PFSK-1 (cell line): ENCODE data around the gene FRK.

Experiments
- FOXP2 ChIP-seq: optimal IDR thresholded peaks from 2 replicates; pipeline ENCODE3; 2011; ENCODE audit warnings: borderline replicate concordance, control low read depth, inconsistent platforms; ENCODE audit not compliant: insufficient read depth; ENCODE audit errors: extremely low read length, extremely low read depth
- POLR2AphosphoS5 ChIP-seq: IDR thresholded peaks from 2 replicates; pipeline ENCODE4 v1.6.1; 2012; ENCODE audit warnings: low read depth, mild to moderate bottlenecking, control low read depth, low read length, moderate library complexity
- REST ChIP-seq, 2 experiments: IDR thresholded peaks; 2 replicates each; pipeline versions ENCODE4 v1.6.1 to v1.8.0; 2011 to 2012; ENCODE audit warnings: low read depth in 2 of 2, low read length in 2 of 2, control low read depth in 1 of 2, inconsistent platforms in 1 of 2, mild to moderate bottlenecking in 1 of 2, moderate library complexity in 1 of 2; ENCODE audit not compliant: insufficient read depth in 1 of 2
- SIN3A ChIP-seq: IDR thresholded peaks from 2 replicates; pipeline ENCODE4 v1.6.1; 2012; ENCODE audit warnings: mild to moderate bottlenecking, low read length, moderate library complexity, borderline replicate concordance; ENCODE audit not compliant: insufficient read depth
- TAF1 ChIP-seq: IDR thresholded peaks from 2 replicates; pipeline ENCODE4 v1.6.1; 2012; ENCODE audit warnings: low read length, control low read depth, borderline replicate concordance; ENCODE audit not compliant: insufficient read depth

Gene FRK

DNA sequence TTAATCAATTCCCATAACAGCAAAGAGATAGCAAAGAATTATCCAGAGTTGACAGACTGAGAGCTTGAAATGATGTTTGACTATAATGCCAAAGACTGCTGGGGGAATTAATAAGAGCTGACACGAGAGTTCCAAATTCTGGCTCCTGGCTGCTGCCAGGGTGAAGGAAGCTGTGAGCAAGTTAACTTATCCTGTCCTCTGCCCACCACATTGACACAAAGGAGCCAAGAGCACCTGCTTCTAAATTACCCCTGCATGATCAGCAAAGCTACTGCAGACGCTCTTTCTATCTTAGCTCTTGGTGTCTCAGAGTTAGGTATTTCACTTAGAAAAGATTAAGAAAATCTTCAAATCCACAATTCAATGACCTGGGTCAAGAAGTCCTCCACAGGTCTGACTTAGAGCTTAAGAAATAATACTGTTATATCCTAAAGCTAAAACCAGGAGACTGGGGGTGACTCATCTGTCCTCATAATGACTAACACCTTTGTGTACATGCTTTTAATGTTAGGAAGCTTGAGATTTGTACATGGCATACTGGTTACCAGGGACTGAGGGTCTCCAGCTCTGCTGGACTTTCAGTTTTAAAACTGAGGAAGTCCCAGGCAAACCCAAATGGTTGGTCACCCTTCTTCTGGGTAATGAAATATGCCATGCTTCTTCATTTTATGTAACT lies 13.2 kb upstream of the FRK start:
- no peak for TF ChIP-seq FOXP2
- TF ChIP-seq REST (IDR thresholded peaks at IDR 0.05; ENCODE audit: insufficient read depth in 1 of 2, low read depth in 2 of 2, low read length in 2 of 2): no peak
- no peak for TF ChIP-seq POLR2AphosphoS5
- TF ChIP-seq SIN3A: no peak
- TF ChIP-seq TAF1: no peak

DNA sequence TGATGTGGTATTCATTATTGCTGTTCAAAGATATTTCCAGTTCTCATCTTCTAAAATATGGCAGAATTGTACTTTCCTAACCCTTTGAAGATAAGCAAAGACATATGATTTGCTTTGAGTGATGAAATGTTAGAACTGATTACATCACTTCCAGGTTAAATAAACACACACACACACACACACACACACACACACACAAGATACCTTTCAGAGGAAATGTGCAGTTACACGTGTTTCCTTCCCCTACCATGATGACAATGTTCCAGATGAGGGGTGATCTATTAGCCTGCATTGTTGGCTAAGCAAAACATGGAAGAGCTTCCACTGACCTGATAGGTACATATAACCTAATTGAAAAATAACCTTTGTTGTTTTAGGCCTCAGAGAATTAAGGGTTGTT lies 11.7 kb upstream of the FRK start:
- TF ChIP-seq SIN3A (no peak), POLR2AphosphoS5 (no peak), REST (IDR thresholded peaks at IDR 0.05; ENCODE audit: insufficient read depth in 1 of 2, low read depth in 2 of 2, low read length in 2 of 2) (no peak), TAF1 (no peak), FOXP2 (no peak)

GRCh38 chr6:116070616-116071389 lies 10.1 kb upstream of the FRK start:
- no peak for TF ChIP-seq SIN3A
- no peak for TF ChIP-seq TAF1
- TF ChIP-seq FOXP2: no peak
- no peak for TF ChIP-seq REST (IDR thresholded peaks at IDR 0.05; ENCODE audit: insufficient read depth in 1 of 2, low read depth in 2 of 2, low read length in 2 of 2)
- no peak for TF ChIP-seq POLR2AphosphoS5

DNA sequence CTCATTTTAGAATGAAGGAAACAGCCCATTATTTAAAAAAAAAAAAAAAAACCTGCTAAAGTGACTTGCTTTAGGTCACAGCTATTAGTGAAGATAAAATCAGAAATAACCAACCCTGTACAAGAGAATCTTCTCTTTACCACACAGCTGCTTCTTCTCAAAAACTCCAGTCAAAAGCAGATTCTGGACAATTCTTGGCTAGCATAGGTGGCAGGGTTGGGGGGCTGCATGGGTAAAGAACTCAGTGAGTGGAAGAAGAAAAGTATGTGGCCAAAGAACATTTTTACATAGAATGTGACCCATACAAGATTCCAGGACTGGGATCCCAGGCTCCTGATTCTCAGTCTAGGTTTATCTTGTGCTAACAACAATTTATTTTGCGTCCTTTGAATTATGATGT lies 9.4 kb upstream of the FRK start:
- TF ChIP-seq SIN3A (no peak), REST (IDR thresholded peaks at IDR 0.05; ENCODE audit: insufficient read depth in 1 of 2, low read depth in 2 of 2, low read length in 2 of 2) (no peak), FOXP2 (no peak), POLR2AphosphoS5 (no peak), TAF1 (no peak)

DNA sequence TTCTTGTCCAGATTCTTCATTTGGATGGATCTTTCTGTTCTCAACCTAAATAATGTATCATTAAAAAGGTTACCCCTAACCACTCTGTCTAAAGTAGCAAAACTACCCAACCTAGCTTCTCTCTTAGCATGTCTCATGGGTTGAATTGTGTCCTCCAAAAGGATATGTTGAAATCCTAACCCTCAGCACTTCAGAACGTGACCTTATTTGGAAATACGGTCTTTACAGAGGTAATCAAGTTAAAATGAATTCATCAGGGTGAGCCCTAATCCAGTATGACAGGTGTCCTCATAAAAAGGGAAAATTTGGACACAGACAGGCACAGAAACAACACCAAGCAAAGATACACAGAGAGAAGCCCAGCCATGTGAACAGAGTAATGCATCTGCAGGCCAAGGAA lies 6.1 kb upstream of the FRK start:
- TF ChIP-seq FOXP2 (no peak), REST (IDR thresholded peaks at IDR 0.05; ENCODE audit: insufficient read depth in 1 of 2, low read depth in 2 of 2, low read length in 2 of 2) (no peak), TAF1 (no peak)
